Activated T-helper 1 cell treated with Interleukin-2 at 50 U/mL for 16 hours (primary cell): Measurements from ENCODE around the gene MBTD1.
"Not testable (repeated sequence)": the region's sequence is repeated elsewhere in the genome, so short reads cannot be mapped to it uniquely, and the experiment has no call there.

Source experiments
- DNase-seq: peaks from one replicate; pipeline ENCODE4 v3.0.0-alpha.2; 2020; ENCODE audit warnings: low read depth

The MBTD1 gene

GRCh38 chr17:51255673-51256072 lies 4.2 kb downstream of the MBTD1 start:
- DNase-seq = no peak

- DNase-seq = no peak
Observed at GRCh38 chr17:51251010-51251409, 8.8 kb downstream of the MBTD1 start.

- no peak for DNase-seq
Observed at GRCh38 chr17:51250314-51250840, 9.5 kb downstream of the MBTD1 start.

GRCh38 chr17:51245535-51245934 lies 14.3 kb downstream of the MBTD1 start:
- DNase-seq = no peak

- DNase-seq = no peak
Observed at GRCh38 chr17:51244041-51244440, 15.8 kb downstream of the MBTD1 start.

GRCh38 chr17:51240275-51240674 lies 19.6 kb downstream of the MBTD1 start:
- DNase-seq = no peak

GRCh38 chr17:51238255-51238887 lies 21.5 kb downstream of the MBTD1 start:
- DNase-seq = no peak

GRCh38 chr17:51234162-51234561 lies 25.7 kb downstream of the MBTD1 start:
- no peak for DNase-seq

GRCh38 chr17:51231999-51232398 lies 27.9 kb downstream of the MBTD1 start:
- DNase-seq = no peak

GRCh38 chr17:51230306-51230705 lies 29.5 kb downstream of the MBTD1 start:
- no peak for DNase-seq

- DNase-seq = no peak
Observed at GRCh38 chr17:51229889-51230288, 30.0 kb downstream of the MBTD1 start.

GRCh38 chr17:51228161-51228560 lies 31.7 kb downstream of the MBTD1 start:
- DNase-seq = no peak

- DNase-seq = not testable (repeated sequence)
Observed at GRCh38 chr17:51225523-51225922, 34.3 kb downstream of the MBTD1 start.

- no peak for DNase-seq
Observed at GRCh38 chr17:51224402-51225262, 35.2 kb downstream of the MBTD1 start.

- DNase-seq = no peak
Observed at GRCh38 chr17:51221322-51221721, 38.5 kb downstream of the MBTD1 start.

- DNase-seq = no peak
Observed at GRCh38 chr17:51217946-51218345, 41.9 kb downstream of the MBTD1 start.

- no peak for DNase-seq
Observed at GRCh38 chr17:51214920-51215319, 44.9 kb downstream of the MBTD1 start.

- no peak for DNase-seq
Observed at GRCh38 chr17:51203838-51204237, 56.0 kb downstream of the MBTD1 start.

- DNase-seq = no peak
Observed at GRCh38 chr17:51200846-51201245, 59.0 kb downstream of the MBTD1 start.

GRCh38 chr17:51200295-51200694 lies 59.6 kb downstream of the MBTD1 start:
- no peak for DNase-seq

- DNase-seq = no peak
Observed at GRCh38 chr17:51197754-51198153, 62.1 kb downstream of the MBTD1 start.

- no peak for DNase-seq
Observed at GRCh38 chr17:51191895-51192294, 68.0 kb downstream of the MBTD1 start.

- DNase-seq = no peak
Observed at GRCh38 chr17:51189628-51190027, 70.2 kb downstream of the MBTD1 start.
